NCI-H524 treated with DMSO at 0.1 percent for 48 hours (cell line): ENCODE results near the gene TRNAU1AP.

ENCODE experiments used
- DNase-seq: peaks from one replicate; lab custom pipeline; 2025; lab: John Stamatoyannopoulos, UW

TRNAU1AP gene

DNA sequence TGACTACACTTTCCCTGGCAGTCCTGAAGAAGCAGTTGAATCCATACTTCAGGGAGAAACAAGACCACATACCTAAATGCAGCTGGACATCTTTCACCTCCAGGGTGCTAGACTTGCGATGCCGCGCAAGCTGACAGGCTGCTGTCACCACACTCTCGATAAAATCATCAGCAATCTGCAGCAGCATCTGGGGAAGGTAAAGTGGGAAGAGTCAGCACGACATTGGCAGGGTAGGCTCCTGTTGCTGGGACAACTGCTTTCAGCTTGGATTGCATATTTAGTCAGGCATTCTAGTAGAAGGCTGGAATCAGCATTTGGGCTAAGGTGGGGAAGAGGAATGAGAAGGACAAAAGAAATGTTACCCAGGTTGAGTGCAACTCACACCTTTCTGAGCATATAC is 60.3 kb downstream of the TRNAU1AP start:
- no peak for DNase-seq
